D721Med (cell line): ENCODE measurements around the gene DCST1.

Experiments
- DNase-seq: peaks from one replicate; pipeline ENCODE4 v3.0.0; 2011; ENCODE audit warnings: low spot score; ENCODE audit not compliant: insufficient read length
- FAIRE-seq: peaks from 2 replicates; lab custom pipeline; 2011; peaks lifted over from hg19 to GRCh38; lab: Jason Lieb, UNC
- TF ChIP-seq, protein P1 (sequence below): IDR thresholded peaks from 2 replicates; pipeline ENCODE4 v1.5.1; 2012; ENCODE audit warnings: mild to moderate bottlenecking, control low read depth; ENCODE audit not compliant: insufficient read depth; ENCODE audit errors: missing control alignments

Gene DCST1

DNA sequence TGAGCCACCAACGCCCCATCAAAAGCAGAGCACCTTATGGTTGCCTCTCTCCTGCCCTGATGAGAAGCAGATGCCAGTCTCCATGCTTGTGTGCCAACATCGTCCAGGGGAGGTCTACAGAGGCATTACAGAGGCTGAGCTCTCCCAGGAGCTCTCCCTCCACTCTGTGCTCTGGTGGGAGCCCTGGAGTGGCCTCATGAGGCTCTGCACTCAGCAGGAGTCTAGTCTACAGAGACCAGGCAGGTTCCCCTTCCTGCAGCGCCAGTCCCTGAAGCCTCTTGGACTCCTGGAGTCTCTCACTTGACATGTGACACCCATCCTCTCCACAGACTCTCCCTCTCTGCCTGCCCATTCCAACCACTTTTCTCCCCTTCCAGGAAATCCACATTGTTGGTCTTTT lies 3.4 kb downstream of the DCST1 start:
- FAIRE-seq = no peak
- DNase-seq = no peak
- TF ChIP-seq, protein P1, sequence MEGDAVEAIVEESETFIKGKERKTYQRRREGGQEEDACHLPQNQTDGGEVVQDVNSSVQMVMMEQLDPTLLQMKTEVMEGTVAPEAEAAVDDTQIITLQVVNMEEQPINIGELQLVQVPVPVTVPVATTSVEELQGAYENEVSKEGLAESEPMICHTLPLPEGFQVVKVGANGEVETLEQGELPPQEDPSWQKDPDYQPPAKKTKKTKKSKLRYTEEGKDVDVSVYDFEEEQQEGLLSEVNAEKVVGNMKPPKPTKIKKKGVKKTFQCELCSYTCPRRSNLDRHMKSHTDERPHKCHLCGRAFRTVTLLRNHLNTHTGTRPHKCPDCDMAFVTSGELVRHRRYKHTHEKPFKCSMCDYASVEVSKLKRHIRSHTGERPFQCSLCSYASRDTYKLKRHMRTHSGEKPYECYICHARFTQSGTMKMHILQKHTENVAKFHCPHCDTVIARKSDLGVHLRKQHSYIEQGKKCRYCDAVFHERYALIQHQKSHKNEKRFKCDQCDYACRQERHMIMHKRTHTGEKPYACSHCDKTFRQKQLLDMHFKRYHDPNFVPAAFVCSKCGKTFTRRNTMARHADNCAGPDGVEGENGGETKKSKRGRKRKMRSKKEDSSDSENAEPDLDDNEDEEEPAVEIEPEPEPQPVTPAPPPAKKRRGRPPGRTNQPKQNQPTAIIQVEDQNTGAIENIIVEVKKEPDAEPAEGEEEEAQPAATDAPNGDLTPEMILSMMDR = no peak

DNA sequence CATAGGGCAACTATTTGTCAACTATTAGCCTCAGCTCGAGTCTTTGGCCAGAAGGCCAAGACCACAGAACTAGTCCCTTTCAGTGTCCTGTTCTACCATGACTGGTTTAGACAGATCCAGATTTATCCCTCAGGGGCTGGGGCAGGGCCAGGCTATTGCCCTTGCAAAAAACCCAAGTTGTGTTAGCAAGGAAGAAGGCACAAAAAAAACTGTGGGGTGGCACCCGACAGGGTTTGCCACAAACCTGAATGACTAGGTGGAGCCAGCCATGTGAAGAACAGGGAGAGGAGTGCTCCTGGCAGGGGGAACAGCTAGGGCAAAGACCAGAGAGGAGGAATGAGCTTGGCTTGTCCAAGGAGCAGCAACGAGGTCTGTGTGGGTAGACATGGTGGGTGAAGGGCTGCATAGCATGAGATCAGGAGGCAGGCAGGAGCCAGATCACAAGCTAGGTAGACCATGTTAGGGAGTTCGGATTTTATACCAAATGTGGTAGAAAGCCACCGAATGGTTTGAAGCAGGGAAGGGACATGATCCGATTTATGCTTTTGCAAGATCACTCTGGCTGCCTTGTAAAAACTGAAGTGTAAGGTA lies 4.3 kb downstream of the DCST1 start:
- TF ChIP-seq, protein P1 = no peak
- no peak for FAIRE-seq
- no peak for DNase-seq

DNA sequence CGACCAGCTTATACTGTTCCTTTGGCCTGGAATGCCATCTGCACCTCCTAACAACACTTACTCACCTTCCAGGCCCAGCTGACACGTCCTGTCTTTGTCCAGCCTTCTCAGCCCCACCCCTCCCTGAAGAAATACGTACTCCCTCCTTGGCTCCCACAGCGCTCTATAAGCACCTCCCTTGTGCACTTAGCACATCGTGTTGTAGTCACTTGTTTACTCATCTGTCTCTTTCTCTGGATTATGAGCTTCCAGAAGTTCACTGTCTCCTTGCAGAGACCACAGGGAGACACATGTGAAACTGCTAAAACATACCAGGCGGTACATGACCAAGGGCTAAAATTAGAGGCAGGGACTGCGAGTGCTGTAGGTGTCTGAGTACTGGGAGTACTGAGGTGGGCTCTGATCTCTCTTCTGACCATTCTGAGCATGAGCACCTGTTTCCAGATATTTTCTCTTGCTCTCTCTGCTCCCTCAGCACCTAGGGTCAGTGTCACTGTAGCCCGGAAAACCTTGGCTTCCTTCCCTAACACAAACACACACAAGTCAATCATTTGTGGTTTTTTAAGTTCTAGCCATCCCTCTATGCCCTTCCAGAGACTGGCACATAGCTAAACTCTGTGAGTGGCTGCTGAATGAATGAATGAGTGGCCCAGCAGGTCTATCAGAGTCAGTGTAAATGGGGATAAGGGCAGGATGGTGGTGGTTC lies 5.1 kb downstream of the DCST1 start:
- DNase-seq = no peak
- no peak for FAIRE-seq
- TF ChIP-seq, protein P1 = no peak

DNA sequence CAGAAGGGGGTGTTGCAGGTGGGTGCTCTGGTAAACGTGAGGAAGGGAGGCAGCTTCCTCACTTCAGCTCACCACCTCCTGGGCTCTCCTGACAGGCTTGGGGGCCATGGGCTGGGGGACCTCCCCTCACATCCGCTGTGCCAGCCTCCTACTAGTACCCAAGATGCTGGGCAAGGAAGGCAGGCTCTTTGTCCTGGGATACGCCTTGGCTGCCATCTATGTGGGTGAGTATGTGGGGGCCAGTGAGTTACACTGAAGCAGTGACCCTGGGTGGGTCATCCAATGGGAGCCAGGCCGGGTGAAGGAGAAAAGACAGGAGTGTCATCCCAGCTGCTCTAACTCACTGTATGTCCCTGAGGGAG lies 5.7 kb downstream of the DCST1 start:
- no peak for DNase-seq
- no peak for FAIRE-seq
- TF ChIP-seq, protein P1 = no peak

DNA sequence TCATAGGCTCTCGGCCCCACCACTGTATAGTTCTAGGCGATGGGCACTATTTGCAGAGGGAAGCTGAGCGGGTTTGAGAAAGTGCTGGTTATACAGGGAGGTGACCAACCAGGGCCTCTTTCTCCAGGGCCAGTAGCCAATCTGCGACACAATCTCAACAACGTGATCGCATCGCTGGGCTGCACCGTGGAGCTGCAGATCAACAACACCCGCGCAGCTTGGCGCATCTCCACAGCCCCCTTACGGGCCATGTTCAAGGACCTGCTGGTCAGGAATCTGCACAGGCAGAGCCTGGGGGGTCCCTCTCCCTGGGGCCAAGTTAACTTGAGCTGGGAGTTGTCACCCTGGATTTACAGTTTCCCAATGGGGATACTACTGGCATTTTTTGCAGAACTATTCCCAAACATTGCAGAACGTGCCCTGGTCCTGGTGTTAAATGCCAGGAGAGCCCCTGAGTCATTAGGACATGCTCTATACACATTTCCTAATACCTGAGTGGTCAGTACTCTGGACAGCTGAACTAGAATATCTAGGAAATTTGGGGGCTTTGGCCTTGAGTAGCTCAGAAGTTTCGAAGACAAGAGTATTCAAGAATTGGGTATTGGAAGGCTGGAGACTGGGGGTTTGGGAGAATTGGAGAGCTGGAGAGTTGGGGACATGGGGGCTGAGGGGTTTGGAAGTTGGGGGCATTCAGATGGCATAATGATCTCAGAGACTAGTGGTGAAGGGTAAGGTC lies 6.9 kb downstream of the DCST1 start:
- TF ChIP-seq, protein P1 = no peak
- DNase-seq = no peak
- no peak for FAIRE-seq

DNA sequence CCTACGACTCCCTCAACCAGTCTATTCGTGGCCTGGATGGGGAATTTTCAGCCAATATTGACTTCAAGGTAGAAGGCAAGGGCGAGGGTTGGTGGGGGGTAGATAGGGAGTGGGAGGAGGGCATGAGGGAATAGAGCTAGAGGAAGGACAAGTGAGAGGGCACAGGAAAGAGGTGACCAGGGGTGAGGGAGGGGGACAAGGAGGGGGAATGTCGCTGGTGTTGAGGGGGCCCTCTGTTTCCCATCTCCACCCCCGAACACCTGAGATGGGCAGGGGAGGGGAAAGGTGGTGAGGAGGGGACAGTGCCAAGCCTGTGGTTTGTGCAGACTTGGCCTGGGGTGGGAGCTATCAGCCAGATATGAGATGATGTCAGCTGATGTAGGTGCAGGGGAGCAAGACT lies 9.2 kb downstream of the DCST1 start:
- no peak for DNase-seq
- no peak for FAIRE-seq
- TF ChIP-seq, protein P1 = no peak
